Neural progenitor cell (in vitro differentiated cells): ENCODE measurements around the gene IL17F. TPM values are rescaled to one million over a fixed set of nuclear protein-coding genes. Genes with fewer than 3 reads are reported as not detected.

Experiments
- DNase-seq: peaks from one replicate; pipeline ENCODE4 v3.0.0-alpha.2; 2016; ENCODE audit warnings: low spot score
- H2AFZ ChIP-seq: fragments of 200-600 bp; sonication (generic); replicated peaks from 2 replicates; pipeline ENCODE4 v1.6.1; 2016; ENCODE audit warnings: antibody characterized with exemption
- H3F3A ChIP-seq: fragments of 200-600 bp; sonication (generic); 2 replicates; pipeline ENCODE4 v1.6.1; 2016; ENCODE audit warnings: antibody characterized with exemption, low read depth
- H3K27ac ChIP-seq: fragments of 200-600 bp; sonication (generic); 2 replicates; pipeline ENCODE4 v1.5.1; 2016; ENCODE audit warnings: mild to moderate bottlenecking
- H3K27me3 ChIP-seq: fragments of 200-600 bp; sonication (generic); 2 replicates; pipeline ENCODE4 v1.6.1; 2016; ENCODE audit warnings: mild to moderate bottlenecking, moderate library complexity
- H3K36me3 ChIP-seq: fragments of 200-600 bp; sonication (generic); 2 replicates; pipeline ENCODE4 v1.5.1; 2016
- H3K4me1 ChIP-seq: fragments of 200-600 bp; sonication (generic); 2 replicates; pipeline ENCODE4 v1.6.1; 2016; ENCODE audit warnings: mixed run types
- H3K4me2 ChIP-seq: fragments of 200-600 bp; sonication (generic); 2 replicates; pipeline ENCODE4 v1.6.1; 2016
- H3K4me3 ChIP-seq: fragments of 200-600 bp; sonication (generic); 2 replicates; pipeline ENCODE4 v1.5.1; 2016
- H3K79me2 ChIP-seq: fragments of 200-600 bp; sonication (generic); 2 replicates; pipeline ENCODE4 v1.6.1; 2016; ENCODE audit warnings: low read depth
- H3K9ac ChIP-seq: fragments of 200-600 bp; sonication (generic); 2 replicates; pipeline ENCODE4 v1.6.1; 2016
- H3K9me3 ChIP-seq: fragments of 200-600 bp; sonication (generic); 2 replicates; pipeline ENCODE4 v1.5.1; 2016; ENCODE audit warnings: low read depth
- H4K20me1 ChIP-seq: fragments of 200-600 bp; sonication (generic); 2 replicates; pipeline ENCODE4 v1.6.1; 2016; ENCODE audit warnings: low read depth
- H3K27ac Mint-ChIP-seq: 3 replicates; pipeline ENCODE4 v1.8.0; 2021; ENCODE audit warnings: mixed read lengths
- H3K27me3 Mint-ChIP-seq: 2 replicates; pipeline ENCODE4 v1.8.0; 2022; ENCODE audit warnings: low read depth, mild to moderate bottlenecking, inconsistent platforms, moderate library complexity, mixed read lengths; ENCODE audit not compliant: insufficient read depth
- H3K36me3 Mint-ChIP-seq: 3 replicates; pipeline ENCODE4 v1.8.0; 2021; ENCODE audit warnings: mixed read lengths
- H3K4me1 Mint-ChIP-seq: 3 replicates; pipeline ENCODE4 v1.8.0; 2021; ENCODE audit warnings: mixed read lengths
- H3K4me3 Mint-ChIP-seq: 3 replicates; pipeline ENCODE4 v1.8.0; 2021; ENCODE audit warnings: mild to moderate bottlenecking, moderate library complexity, mixed read lengths
- H3K9me3 Mint-ChIP-seq: 3 replicates; pipeline ENCODE4 v1.8.0; 2020; ENCODE audit warnings: mixed read lengths
- EZH2 ChIP-seq: fragments of 200-600 bp; sonication (generic); IDR thresholded peaks from 2 replicates; pipeline ENCODE4 v1.6.1; 2017; ENCODE audit warnings: antibody characterized with exemption, mild to moderate bottlenecking, moderate library complexity
- EZH2phosphoT487 ChIP-seq: fragments of 200-600 bp; sonication (generic); IDR thresholded peaks from 2 replicates; pipeline ENCODE4 v1.6.1; 2017; ENCODE audit warnings: antibody characterized with exemption
- total RNA-seq: library from RNA; depleted of rRNA; stranded (reverse); fragments of >200 nt; gene quantifications from 2 replicates; pipeline ENCODE4 v1.2.3, GENCODE V29; 2015; ENCODE audit warnings: low replicate concordance
- TF ChIP-seq, protein P1 (sequence below): fragments of 200-600 bp; sonication (generic); IDR thresholded peaks from 2 replicates; pipeline ENCODE4 v1.5.1; 2017; ENCODE audit warnings: antibody characterized with exemption, mild to moderate bottlenecking

The IL17F gene
- total RNA-seq, 1 donor from 2014 or later, result not detected

DNA sequence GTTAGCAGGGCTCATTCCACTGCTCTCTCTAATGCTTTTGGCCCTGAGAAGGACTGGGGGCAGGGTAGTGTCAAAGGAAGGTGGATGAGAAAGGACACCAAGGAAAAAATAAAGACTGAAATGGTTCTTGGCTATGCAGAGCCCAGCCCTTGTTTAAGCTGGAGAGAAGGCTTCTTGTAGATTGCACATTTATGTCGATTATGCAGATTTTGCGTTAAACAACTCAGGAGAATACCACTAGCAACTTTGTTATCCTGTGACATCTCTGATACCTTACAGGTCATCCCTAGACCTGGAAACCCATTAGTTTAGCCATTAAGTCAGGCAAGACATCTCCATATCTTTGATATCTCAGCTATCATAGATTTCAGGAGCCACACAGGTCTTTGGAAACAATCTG lies 11.1 kb upstream of the IL17F start:
- Histone ChIP-seq H3K4me3 (no peak overlapping the region), H3K4me1 (no peaks in the 10 kb centered on the region), H3K4me2 (no peak overlapping the region), H3K27me3 (no peaks in the 10 kb centered on the region), H3K9me3 (no peaks in the 10 kb centered on the region), H3K36me3 (no peaks in the 10 kb centered on the region), H3K27ac (no peak overlapping the region), H2AFZ (no peak overlapping the region), H4K20me1 (no peaks in the 10 kb centered on the region), H3F3A (peaks cover 12% of the 10 kb centered on the region), H3K79me2 (no peaks in the 10 kb centered on the region), H3K9ac (no peak overlapping the region)
- no peak overlapping the region for H3K4me3 Mint-ChIP-seq
- H3K27me3 Mint-ChIP-seq, result peaks cover 2% of the 10 kb centered on the region
- H3K9me3 Mint-ChIP-seq, result no peaks in the 10 kb centered on the region
- peaks cover 2% of the 10 kb centered on the region for H3K36me3 Mint-ChIP-seq
- H3K27ac Mint-ChIP-seq, result no peak overlapping the region
- no peak for TF ChIP-seq EZH2phosphoT487
- TF ChIP-seq, protein P1, sequence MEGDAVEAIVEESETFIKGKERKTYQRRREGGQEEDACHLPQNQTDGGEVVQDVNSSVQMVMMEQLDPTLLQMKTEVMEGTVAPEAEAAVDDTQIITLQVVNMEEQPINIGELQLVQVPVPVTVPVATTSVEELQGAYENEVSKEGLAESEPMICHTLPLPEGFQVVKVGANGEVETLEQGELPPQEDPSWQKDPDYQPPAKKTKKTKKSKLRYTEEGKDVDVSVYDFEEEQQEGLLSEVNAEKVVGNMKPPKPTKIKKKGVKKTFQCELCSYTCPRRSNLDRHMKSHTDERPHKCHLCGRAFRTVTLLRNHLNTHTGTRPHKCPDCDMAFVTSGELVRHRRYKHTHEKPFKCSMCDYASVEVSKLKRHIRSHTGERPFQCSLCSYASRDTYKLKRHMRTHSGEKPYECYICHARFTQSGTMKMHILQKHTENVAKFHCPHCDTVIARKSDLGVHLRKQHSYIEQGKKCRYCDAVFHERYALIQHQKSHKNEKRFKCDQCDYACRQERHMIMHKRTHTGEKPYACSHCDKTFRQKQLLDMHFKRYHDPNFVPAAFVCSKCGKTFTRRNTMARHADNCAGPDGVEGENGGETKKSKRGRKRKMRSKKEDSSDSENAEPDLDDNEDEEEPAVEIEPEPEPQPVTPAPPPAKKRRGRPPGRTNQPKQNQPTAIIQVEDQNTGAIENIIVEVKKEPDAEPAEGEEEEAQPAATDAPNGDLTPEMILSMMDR, result no peak
- TF ChIP-seq EZH2, result no peak
- peaks cover 4% of the 10 kb centered on the region for H3K4me1 Mint-ChIP-seq
- no peak for DNase-seq

DNA sequence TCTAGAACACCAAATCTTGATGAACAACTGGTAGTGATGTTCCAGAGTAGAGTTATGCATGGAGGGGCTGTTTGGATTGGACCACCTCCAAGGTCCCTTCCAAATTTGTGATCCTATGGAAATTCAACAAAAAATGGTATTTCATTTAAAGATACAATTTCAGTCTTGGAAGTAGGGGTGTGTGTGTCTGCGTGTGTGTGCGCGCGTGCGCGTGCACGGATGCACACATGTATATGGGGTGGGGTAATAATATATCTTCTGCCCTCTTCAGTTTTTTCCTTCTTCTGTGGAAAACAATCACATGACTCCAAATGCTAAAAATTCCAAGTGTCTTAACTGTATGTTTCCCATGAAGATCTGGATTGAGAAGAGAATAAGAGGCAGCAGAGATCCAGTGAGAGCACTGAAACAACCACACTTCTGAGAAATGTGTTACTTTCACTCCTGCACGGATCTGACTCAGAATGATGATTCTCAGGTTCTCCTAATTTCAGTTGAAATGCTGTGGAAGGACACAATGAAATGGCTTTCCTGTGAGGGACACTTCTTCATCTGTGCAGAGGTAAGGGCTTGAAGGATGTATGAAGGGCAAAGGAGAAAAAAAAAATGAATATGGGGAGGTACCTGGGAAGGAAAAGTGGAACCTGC lies 10.6 kb upstream of the IL17F start:
- no peak for DNase-seq
- Mint-ChIP-seq H3K27ac (no peak overlapping the region), H3K9me3 (no peaks in the 10 kb centered on the region), H3K27me3 (peaks cover 2% of the 10 kb centered on the region), H3K4me3 (no peak overlapping the region), H3K36me3 (no peaks in the 10 kb centered on the region), H3K4me1 (peaks cover 4% of the 10 kb centered on the region)
- no peak overlapping the region for H3K9ac ChIP-seq
- no peaks in the 10 kb centered on the region for H3K36me3 ChIP-seq
- H3K4me1 ChIP-seq, result no peaks in the 10 kb centered on the region
- no peaks in the 10 kb centered on the region for H3K27me3 ChIP-seq
- TF ChIP-seq EZH2phosphoT487 (no peak), EZH2 (no peak)
- TF ChIP-seq, protein P1, result no peak
- no peak overlapping the region for H2AFZ ChIP-seq
- no peak overlapping the region for H3K4me3 ChIP-seq
- H3K4me2 ChIP-seq, result no peak overlapping the region
- H3K27ac ChIP-seq, result no peak overlapping the region
- H3K79me2 ChIP-seq, result no peaks in the 10 kb centered on the region
- no peaks in the 10 kb centered on the region for H3K9me3 ChIP-seq
- H3F3A ChIP-seq, result peaks cover 7% of the 10 kb centered on the region
- H4K20me1 ChIP-seq, result no peaks in the 10 kb centered on the region

DNA sequence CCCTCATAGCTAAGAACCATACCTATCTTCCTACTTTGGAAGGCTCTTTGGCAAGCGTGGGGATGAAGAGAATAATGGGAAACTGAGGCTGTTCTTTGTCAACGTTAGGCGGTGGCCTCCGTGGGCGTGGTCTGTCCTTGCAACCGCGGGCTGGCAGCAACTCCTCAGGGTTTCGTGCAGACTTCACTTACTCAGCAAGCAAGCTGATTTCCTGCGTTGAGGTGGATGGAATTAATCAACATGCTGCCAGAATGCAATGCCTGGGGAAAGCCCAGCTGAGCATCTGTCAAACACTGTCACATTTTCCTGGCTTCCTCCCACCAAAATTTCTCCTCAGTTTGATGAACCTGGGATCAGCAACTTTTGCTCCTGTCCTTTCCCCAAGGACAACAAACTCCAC lies 9.2 kb upstream of the IL17F start:
- Histone ChIP-seq H3K27me3 (no peaks in the 10 kb centered on the region), H3K9ac (no peak overlapping the region), H4K20me1 (no peaks in the 10 kb centered on the region), H3K4me3 (no peak overlapping the region), H3K9me3 (no peaks in the 10 kb centered on the region), H3K79me2 (no peaks in the 10 kb centered on the region), H3F3A (no peaks in the 10 kb centered on the region), H3K4me2 (no peak overlapping the region), H3K4me1 (no peaks in the 10 kb centered on the region), H2AFZ (peak overlapping the region; percentile 50), H3K36me3 (no peaks in the 10 kb centered on the region), H3K27ac (no peak overlapping the region)
- Mint-ChIP-seq H3K27ac (no peak overlapping the region), H3K9me3 (no peaks in the 10 kb centered on the region), H3K4me1 (no peaks in the 10 kb centered on the region), H3K36me3 (no peaks in the 10 kb centered on the region), H3K4me3 (no peak overlapping the region), H3K27me3 (peaks cover 2% of the 10 kb centered on the region)
- DNase-seq, result no peak
- TF ChIP-seq EZH2phosphoT487 (no peak), EZH2 (no peak)
- TF ChIP-seq, protein P1, result no peak
